K562 (cell line): ENCODE data around the gene WDR54. TPM values are rescaled to one million over a fixed set of nuclear protein-coding genes. Genes with fewer than 3 reads are reported as not detected.
A peak's percentile ranks its signal among the peaks of the same experiment; 100 is the strongest.

ENCODE experiments used
- ATAC-seq: fragments of 200-7000 bp; cut with Tn5 transposase; 3 replicates; pipeline ENCODE4 v1.9.1; 2020; ENCODE audit warnings: moderate library complexity
- Bru-seq: library from RNA; stranded (reverse); fragments of 400-500 nt; gene quantifications from one replicate; lab custom pipeline; 2021; lab: Mats Ljungman, UMichigan
- BruChase-seq, 2 experiments: library from RNA; stranded (reverse); fragments of 400-500 nt; gene quantifications; one replicate each; lab custom pipeline; 2021; lab: Mats Ljungman, UMichigan
- BruUV-seq: library from RNA; stranded (reverse); fragments of 400-500 nt; replicated peaks from 2 replicates; lab custom pipeline; 2021; lab: Mats Ljungman, UMichigan
- CTCF ChIA-PET: fragments of 300-600 bp; formaldehyde crosslinking; extraction: SDS; loops from one replicate; lab custom pipeline; 2021; ENCODE audit warnings: low intra/inter-chr PET ratio; lab: Yijun Ruan, JAX
- POLR2A ChIA-PET: fragments of 300-600, 350-650 bp; sonication (Branson Sonifier 250); formaldehyde crosslinking; extraction: SDS; loops from one replicate; lab custom pipeline; 2021; ENCODE audit warnings: antibody characterized with exemption, inconsistent platforms; lab: Yijun Ruan, JAX
- DNase-seq, 4 experiments: peaks; one replicate each; pipeline versions ENCODE4 v3.0.0 to v3.0.0-alpha.2; 2011 to 2018; ENCODE audit warnings: low spot score in 3 of 4, mixed read lengths in 3 of 4; ENCODE audit errors: extremely low read depth in 1 of 4
- FAIRE-seq: peaks from 2 replicates; lab custom pipeline; 2011; peaks lifted over from hg19 to GRCh38; lab: Jason Lieb, UNC
- H2AFZ ChIP-seq: 2 replicates; pipeline ENCODE4 v1.6.0; 2011; ENCODE audit warnings: low read depth, low read length, control low read depth, inconsistent platforms
- H3K27ac ChIP-seq: fragments of 200-600 bp; 3 replicates; pipeline ENCODE4 v1.8.0; 2011; ENCODE audit warnings: low read depth, mild to moderate bottlenecking, control low read depth, inconsistent platforms, low read length, moderate library complexity, mixed read lengths; ENCODE audit errors: extremely low read depth
- H3K27me3 ChIP-seq, 2 experiments: fragments of 300-600 bp in 1 of 2; 2 replicates in 1 of 2; 3 replicates in 1 of 2; pipeline versions ENCODE4 v1.6.0 to v1.8.0; 2011; ENCODE audit warnings: inconsistent platforms in 2 of 2, low read length in 2 of 2, mild to moderate bottlenecking in 1 of 2, mixed read lengths in 1 of 2, moderate library complexity in 1 of 2; ENCODE audit not compliant: control insufficient read depth in 2 of 2, insufficient read depth in 2 of 2
- H3K36me3 ChIP-seq: fragments of 300-600 bp; 3 replicates; pipeline ENCODE4 v1.8.0; 2011; ENCODE audit warnings: mild to moderate bottlenecking, low read length, inconsistent platforms; ENCODE audit not compliant: control insufficient read depth, insufficient read depth
- H3K4me1 ChIP-seq, 2 experiments: fragments of 200-600 bp in 1 of 2; replicated peaks in 1 of 2; 2 replicates in 1 of 2; 3 replicates in 1 of 2; pipeline versions ENCODE4 v1.5.1 to v1.8.0; 2011; ENCODE audit warnings: inconsistent platforms in 2 of 2, low read length in 2 of 2, mild to moderate bottlenecking in 1 of 2, mixed read lengths in 1 of 2, moderate library complexity in 1 of 2; ENCODE audit not compliant: control insufficient read depth in 2 of 2, insufficient read depth in 2 of 2
- H3K4me2 ChIP-seq: 2 replicates; pipeline ENCODE4 v1.6.1; 2011; ENCODE audit warnings: low read length, control low read depth, inconsistent platforms, mixed read lengths; ENCODE audit not compliant: insufficient read depth
- H3K4me3 ChIP-seq: fragments of 200-600 bp; sonication (generic), shearing (Covaris generic); 2 replicates; pipeline ENCODE4 v1.5.1; 2016; ENCODE audit warnings: control low read depth, inconsistent platforms
- H3K79me2 ChIP-seq: fragments of 200-600 bp; 3 replicates; pipeline ENCODE4 v1.8.0; 2011; ENCODE audit warnings: low read length, inconsistent platforms; ENCODE audit not compliant: control insufficient read depth, insufficient read depth
- H3K9ac ChIP-seq, 2 experiments: 2 replicates each; pipeline versions ENCODE4 v1.6.0 to v1.6.1; 2011; ENCODE audit warnings: low read depth in 2 of 2, low read length in 2 of 2, control low read depth in 1 of 2, inconsistent platforms in 1 of 2, mild to moderate bottlenecking in 1 of 2, mixed read lengths in 1 of 2; ENCODE audit not compliant: insufficient read depth in 1 of 2
- H3K9me1 ChIP-seq: one replicate; pipeline ENCODE4 v1.6.0; 2011; ENCODE audit warnings: inconsistent platforms, mild to moderate bottlenecking, low read length, moderate library complexity; ENCODE audit not compliant: control insufficient read depth, insufficient read depth
- H3K9me3 ChIP-seq: replicated peaks from 2 replicates; pipeline ENCODE4 v1.5.1; 2011; ENCODE audit warnings: low read depth, low read length, inconsistent platforms; ENCODE audit not compliant: control insufficient read depth, insufficient read depth
- H4K20me1 ChIP-seq: replicated peaks from 2 replicates; pipeline ENCODE4 v1.6.1; 2011; ENCODE audit warnings: low read length, inconsistent platforms, mixed read lengths; ENCODE audit not compliant: control insufficient read depth, insufficient read depth
- ATF7 ChIP-seq: fragments of 450-650 bp; IDR thresholded peaks from 2 replicates; pipeline ENCODE4 v1.7.1; 2014; ENCODE audit warnings: mild to moderate bottlenecking, moderate library complexity
- CC2D1A ChIP-seq: fragments of 450-650 bp; IDR thresholded peaks from 2 replicates; pipeline ENCODE4 v1.6.1; 2017; ENCODE audit warnings: mild to moderate bottlenecking
- FIP1L1 ChIP-seq: fragments of 200-400 bp; formaldehyde crosslinking; IDR thresholded peaks from 2 replicates; pipeline ENCODE4 v1.6.1; 2018; ENCODE audit warnings: mild to moderate bottlenecking, low read depth, low read length; ENCODE audit not compliant: poor library complexity, severe bottlenecking
- KDM5B ChIP-seq: fragments of 200-600 bp; sonication (generic); IDR thresholded peaks from 2 replicates; pipeline ENCODE4 v1.6.1; 2012; ENCODE audit warnings: low read depth, mild to moderate bottlenecking, moderate library complexity, low read length, control low read depth, inconsistent platforms; ENCODE audit not compliant: insufficient replicate concordance
- PHF8 ChIP-seq: fragments of 200-600 bp; sonication (generic); IDR thresholded peaks from 2 replicates; pipeline ENCODE4 v1.6.1; 2012; ENCODE audit warnings: mixed run types, mild to moderate bottlenecking, inconsistent platforms, low read length, moderate library complexity, borderline replicate concordance
- RBM25 ChIP-seq: fragments of 200-400 bp; formaldehyde crosslinking; IDR thresholded peaks from 2 replicates; pipeline ENCODE4 v1.6.1; 2018; ENCODE audit warnings: low read length, low read depth, moderate library complexity; ENCODE audit not compliant: severe bottlenecking
- ZNF12 ChIP-seq: sonication (generic); formaldehyde crosslinking; IDR thresholded peaks from 2 replicates; pipeline ENCODE4 v1.4.0; 2020; ENCODE audit warnings: mild to moderate bottlenecking, missing genetic modification reagents
- WGBS: fragments of 100-300 bp; shearing (Covaris generic); methylation state at CpG from one replicate; pipeline ENCODE4 v1.1.6; 2016; ENCODE audit warnings: low coverage, mixed read lengths; ENCODE audit not compliant: insufficient coverage; ENCODE audit errors: missing lambda C conversion rate; 5-methylcytosine and 5-hydroxymethylcytosine counted together
- in situ Hi-C: fragments of 300-500 bp; cut with MboI; formaldehyde crosslinking; loops from 4 replicates; pipeline ENCODE4 v1.15.0; 2018; ENCODE audit warnings: inconsistent platforms, mixed read lengths
- intact Hi-C: fragments of 100-400 bp; cut with micrococcal nuclease; formaldehyde crosslinking; loops from 2 replicates; pipeline ENCODE4 v1.14.2; 2022
- long read RNA-seq, 3 experiments: library from polyadenylated mRNA in 2 of 3; library from RNA in 1 of 3; unstranded in 2 of 3; stranded (forward) in 1 of 3; transcript quantifications; one replicate each; pipeline ENCODE4 v2.0.0, GENCODE V29; 2019 to 2022
- polyA minus RNA-seq, 3 experiments: library from RNA; depleted of rRNA, polyadenylated mRNA; stranded (reverse); fragments of >200 nt; gene quantifications; 2 replicates each; pipeline ENCODE4 v1.2.3, GENCODE V29; 2011
- polyA plus RNA-seq, 8 experiments: library from polyadenylated mRNA; depleted of rRNA in 4 of 8; stranded (reverse) in 5 of 8; unstranded in 3 of 8; fragments of >200 nt; fragmentation: Nextera tagmentation in 2 of 8; fragmentation: Illumina TruSeq in 1 of 8; extraction: Ambion mirVana in 2 of 8; extraction: Trizol in 1 of 8; gene quantifications; 2 replicates each; pipeline versions ENCODE4 v1.2.1 to v1.2.3, GENCODE V29; 2011 to 2014; ENCODE audit warnings: inconsistent platforms in 1 of 8, missing spikeins in 1 of 8
- total RNA-seq, 7 experiments: library from RNA; depleted of rRNA in 6 of 7; stranded (reverse); fragments of >200 nt in 6 of 7; fragmentation: Illumina TruSeq in 2 of 7; extraction: Trizol in 2 of 7; gene quantifications; 2 replicates each; pipeline versions ENCODE4 v1.2.1 to v1.2.3, GENCODE V29; 2011 to 2021; ENCODE audit warnings: low replicate concordance in 1 of 7
- TF ChIP-seq, protein P1 (sequence below), 2 experiments: fragments of 450-650 bp; conservative IDR thresholded peaks; 2 replicates each; pipeline ENCODE4 v1.6.1; 2017; ENCODE audit warnings: mild to moderate bottlenecking in 2 of 2, moderate library complexity in 2 of 2
- TF ChIP-seq, protein P2 (sequence below): fragments of 250-450 bp; sonication (Bioruptor Pico); IDR thresholded peaks from 2 replicates; pipeline ENCODE4 v1.5.0; 2021; ENCODE audit warnings: mild to moderate bottlenecking, borderline replicate concordance

WDR54 gene, protein sequence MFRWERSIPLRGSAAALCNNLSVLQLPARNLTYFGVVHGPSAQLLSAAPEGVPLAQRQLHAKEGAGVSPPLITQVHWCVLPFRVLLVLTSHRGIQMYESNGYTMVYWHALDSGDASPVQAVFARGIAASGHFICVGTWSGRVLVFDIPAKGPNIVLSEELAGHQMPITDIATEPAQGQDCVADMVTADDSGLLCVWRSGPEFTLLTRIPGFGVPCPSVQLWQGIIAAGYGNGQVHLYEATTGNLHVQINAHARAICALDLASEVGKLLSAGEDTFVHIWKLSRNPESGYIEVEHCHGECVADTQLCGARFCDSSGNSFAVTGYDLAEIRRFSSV
- 7.3 and 16.7 TPM in 2 replicates for total RNA-seq (2011; cell fraction: chromatin; rRNA removed; ENCODE audit: low replicate concordance)
- 13.2 and 18.3 TPM in 2 replicates for total RNA-seq (2011; cell fraction: nucleolus; rRNA removed)
- 12.5 and 14.7 TPM in 2 replicates for total RNA-seq (2011; cell fraction: nucleoplasm; rRNA removed)
- total RNA-seq (2014; rRNA removed) (6.2 and 8.7 TPM in 2 replicates), total RNA-seq (2014; rRNA removed; fragmentation: Illumina TruSeq; extraction: Trizol) (4.1 and 5.4 TPM in 2 replicates), total RNA-seq (2015; rRNA removed; fragmentation: Illumina TruSeq; extraction: Trizol) (4.9 and 5.2 TPM in 2 replicates), total RNA-seq (2021) (8.3 and 9.4 TPM in 2 replicates), polyA plus RNA-seq (2011; rRNA removed) (15.2 and 16.6 TPM in 2 replicates), polyA plus RNA-seq (2014; fragmentation: Illumina TruSeq; extraction: Trizol) (6.3 and 6.4 TPM in 2 replicates), polyA plus RNA-seq (2014; fragmentation: Nextera tagmentation; extraction: Ambion mirVana) (1 to 10 TPM; 9.3 to 9.6 TPM), polyA plus RNA-seq (2014; rRNA removed) (7.4 and 11.0 TPM in 2 replicates), polyA minus RNA-seq (2011; rRNA and poly(A)+ RNA removed) (9.9 and 12.0 TPM in 2 replicates), Bru-seq, nascent RNA (percentile 36 among the genes with signal in this experiment), BruChase-seq, experiment 1, labeled RNA remaining after a 2-hour chase (percentile 32 among the genes with signal in this experiment), BruChase-seq, experiment 2, labeled RNA remaining after a 6-hour chase (percentile 21 among the genes with signal in this experiment)
- polyA plus RNA-seq (2011; cell fraction: cytosol; rRNA removed), result 25.8 and 38.2 TPM in 2 replicates
- polyA plus RNA-seq (2011; cell fraction: nucleus; rRNA removed), result 21.3 and 28.0 TPM in 2 replicates
- 19.0 and 19.9 TPM in 2 replicates for polyA plus RNA-seq (2012)
- 10.9 and 13.3 TPM in 2 replicates for polyA minus RNA-seq (2011; cell fraction: cytosol; rRNA and poly(A)+ RNA removed)
- polyA minus RNA-seq (2011; cell fraction: nucleus; rRNA and poly(A)+ RNA removed), result 6.1 and 8.8 TPM in 2 replicates
- long read RNA-seq, experiment 1, transcript WDR54-201 (10 exons, 1,147 nt), result major isoform, 5 of 11 reads
- long read RNA-seq, experiment 1, partial matches to known transcripts, result 0 of 11 reads
- long read RNA-seq, experiment 1, other reads (novel, unspliced or antisense), result 6 of 11 reads
- long read RNA-seq, experiment 2, transcript WDR54-201 (10 exons, 1,147 nt), result major isoform, 8 of 13 reads
- long read RNA-seq, experiment 2, partial matches to known transcripts, result 1 of 13 reads
- long read RNA-seq, experiment 2, other reads (novel, unspliced or antisense), result 4 of 13 reads
- long read RNA-seq, experiment 3, partial matches to known transcripts, result 0 of 8 reads
- long read RNA-seq, experiment 3, other reads (novel, unspliced or antisense), result 3 of 8 reads

DNA sequence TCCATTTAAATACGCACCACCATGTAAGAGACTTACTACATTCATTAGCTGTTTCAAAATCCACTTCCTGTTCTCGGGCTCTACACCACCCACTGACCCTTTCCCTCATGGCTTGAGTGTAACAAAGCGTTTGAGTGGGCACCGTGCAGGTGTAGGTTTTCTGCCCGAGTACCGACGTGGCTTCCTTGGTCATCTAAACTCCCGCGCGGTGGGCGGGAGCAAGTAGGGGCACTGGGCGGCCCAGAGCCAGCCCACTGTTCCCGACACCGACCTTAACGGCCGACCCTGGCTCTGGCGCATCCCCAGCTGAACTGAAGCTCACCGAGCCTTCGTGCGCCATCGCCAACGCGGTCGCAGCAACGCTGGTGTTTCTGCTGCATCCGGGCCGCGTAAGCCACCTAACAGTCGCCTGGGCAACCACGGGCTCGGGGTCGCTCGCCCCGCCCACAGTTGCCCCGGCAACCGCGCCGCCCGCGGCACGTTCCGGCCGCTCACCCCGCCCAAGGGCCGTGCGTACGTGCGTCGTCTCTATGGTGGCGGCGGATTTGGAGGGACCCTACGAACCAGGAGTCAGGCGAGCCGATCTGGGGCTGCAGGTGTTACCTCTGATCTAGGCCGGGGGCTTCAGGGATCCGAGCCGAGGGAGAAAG lies at the start of gene WDR54, which contains the start of gene C2orf81:
WDR54 (plus strand) TSS at position 510 of the 650 bp plus-strand sequence. CDS start 424 bp downstream, outside the sequence.
C2orf81 (minus strand) TSS at position 399 of the 650 bp plus-strand sequence; CDS start at position 340, 59 bp downstream.
- H3K79me2 ChIP-seq, result no peaks in the 10 kb centered on the region
- ChIA-PET CTCF (no interaction called here), POLR2A (interaction anchor here (0.6 to 1.6 kb wide), 4 partner anchors 26 to 51 kb away, joined by 3 to 4 read pairs (median 3); partner anchors contain the start of gene MRPL53)
- peak within 1 kb of the TSS; percentile 53 for H3K4me3 ChIP-seq
- under 1% methylated on average over 57 of the region's 57 CpGs for WGBS
- H3K27me3 ChIP-seq, result peaks cover 4 to 12% of the 10 kb centered on the region in 2 experiments; a peak in 3 of 5 replicates
- no TSS peak for BruUV-seq
- H3K27ac ChIP-seq, result no peak within 1 kb of the TSS; the same call in 2 of the 3 replicates
- H3K9ac ChIP-seq, result peak within 1 kb of the TSS; percentile 34 to 74; a peak in 3 of 4 replicates
- ATAC-seq, result peak; percentile 94
- no peaks in the 10 kb centered on the region for H3K36me3 ChIP-seq
- H3K4me1 ChIP-seq, result peaks cover 5 to 25% of the 10 kb centered on the region in 2 experiments; a peak in 3 of 5 replicates
- peak within 1 kb of the TSS; percentile 98 for H2AFZ ChIP-seq
- H3K9me3 ChIP-seq, result no peaks in the 10 kb centered on the region
- H3K9me1 ChIP-seq, result no peaks in the 10 kb centered on the region
- peak within 1 kb of the TSS; percentile 89 for H3K4me2 ChIP-seq
- FAIRE-seq, result peak; percentile 71
- DNase-seq, result peak; percentile 90 to 97 (median 94)
- no peaks in the 10 kb centered on the region for H4K20me1 ChIP-seq
- in situ Hi-C loops, result no loop called here
- intact Hi-C loops, result loop anchor here (5.0 kb wide), 1 partner anchor 166 kb away; no protein-coding TSS in a partner anchor
- TF ChIP-seq, protein P1, sequence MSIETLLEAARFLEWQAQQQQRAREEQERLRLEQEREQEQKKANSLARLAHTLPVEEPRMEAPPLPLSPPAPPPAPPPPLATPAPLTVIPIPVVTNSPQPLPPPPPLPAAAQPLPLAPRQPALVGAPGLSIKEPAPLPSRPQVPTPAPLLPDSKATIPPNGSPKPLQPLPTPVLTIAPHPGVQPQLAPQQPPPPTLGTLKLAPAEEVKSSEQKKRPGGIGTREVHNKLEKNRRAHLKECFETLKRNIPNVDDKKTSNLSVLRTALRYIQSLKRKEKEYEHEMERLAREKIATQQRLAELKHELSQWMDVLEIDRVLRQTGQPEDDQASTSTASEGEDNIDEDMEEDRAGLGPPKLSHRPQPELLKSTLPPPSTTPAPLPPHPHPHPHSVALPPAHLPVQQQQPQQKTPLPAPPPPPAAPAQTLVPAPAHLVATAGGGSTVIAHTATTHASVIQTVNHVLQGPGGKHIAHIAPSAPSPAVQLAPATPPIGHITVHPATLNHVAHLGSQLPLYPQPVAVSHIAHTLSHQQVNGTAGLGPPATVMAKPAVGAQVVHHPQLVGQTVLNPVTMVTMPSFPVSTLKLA (conservative IDR thresholded peaks at IDR 0.05), result peak; percentile 40 to 55; a peak in 2 of 4 replicates
- TF ChIP-seq ZNF12 (CRISPR knock-in tag) (no peak), RBM25 (peak; percentile 78), CC2D1A (no peak), PHF8 (peak; percentile 31; the same call in 1 of the 2 replicates), ATF7 (0 out of 2 replicates have a peak, but pooled peaks have one; percentile 37), KDM5B (peak; percentile 37), FIP1L1 (no peak)
- TF ChIP-seq, protein P2, sequence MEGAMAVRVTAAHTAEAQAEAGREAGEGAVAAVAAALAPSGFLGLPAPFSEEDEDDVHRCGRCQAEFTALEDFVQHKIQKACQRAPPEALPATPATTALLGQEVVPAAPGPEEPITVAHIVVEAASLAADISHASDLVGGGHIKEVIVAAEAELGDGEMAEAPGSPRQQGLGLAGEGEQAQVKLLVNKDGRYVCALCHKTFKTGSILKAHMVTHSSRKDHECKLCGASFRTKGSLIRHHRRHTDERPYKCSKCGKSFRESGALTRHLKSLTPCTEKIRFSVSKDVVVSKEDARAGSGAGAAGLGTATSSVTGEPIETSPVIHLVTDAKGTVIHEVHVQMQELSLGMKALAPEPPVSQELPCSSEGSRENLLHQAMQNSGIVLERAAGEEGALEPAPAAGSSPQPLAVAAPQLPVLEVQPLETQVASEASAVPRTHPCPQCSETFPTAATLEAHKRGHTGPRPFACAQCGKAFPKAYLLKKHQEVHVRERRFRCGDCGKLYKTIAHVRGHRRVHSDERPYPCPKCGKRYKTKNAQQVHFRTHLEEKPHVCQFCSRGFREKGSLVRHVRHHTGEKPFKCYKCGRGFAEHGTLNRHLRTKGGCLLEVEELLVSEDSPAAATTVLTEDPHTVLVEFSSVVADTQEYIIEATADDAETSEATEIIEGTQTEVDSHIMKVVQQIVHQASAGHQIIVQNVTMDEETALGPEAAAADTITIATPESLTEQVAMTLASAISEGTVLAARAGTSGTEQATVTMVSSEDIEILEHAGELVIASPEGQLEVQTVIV (CRISPR knock-in tag), result no peak
